22Rv1 (cell line): Measurements from ENCODE around the gene CYP4F11.
"Not testable (repeated sequence)": the region's sequence is repeated elsewhere in the genome, so short reads cannot be mapped to it uniquely, and the experiment has no call there.

Experiments
- H3K27ac ChIP-seq: fragments of 450-650 bp; 2 replicates; pipeline ENCODE4 v1.5.1; 2017
- ZFX ChIP-seq: fragments of 450-650 bp; IDR thresholded peaks from 2 replicates; pipeline ENCODE4 v1.6.1; 2017; ENCODE audit warnings: antibody characterized with exemption, borderline replicate concordance
- TF ChIP-seq, protein P1 (sequence below): fragments of 450-650 bp; IDR thresholded peaks from 2 replicates; pipeline ENCODE4 v1.5.1; 2017; ENCODE audit warnings: mild to moderate bottlenecking

The CYP4F11 gene

DNA sequence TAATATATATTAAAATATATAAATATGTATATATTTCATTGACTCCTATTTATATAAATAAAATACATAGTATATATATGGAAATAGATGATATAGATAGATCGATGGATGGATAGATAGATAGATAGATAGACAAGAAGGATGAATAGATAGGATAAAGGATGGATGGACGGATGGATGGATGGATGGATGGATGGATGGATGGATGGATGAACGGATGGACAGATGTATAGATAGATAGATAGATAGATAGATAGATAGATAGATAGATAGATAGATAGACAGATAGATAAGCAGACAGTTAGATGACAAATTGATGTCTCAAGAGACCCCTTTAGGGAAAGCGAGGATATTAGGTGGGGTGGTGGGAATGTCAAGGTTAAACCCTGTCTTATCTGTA is 15.1 kb downstream of the CYP4F11 start:
- TF ChIP-seq, protein P1, sequence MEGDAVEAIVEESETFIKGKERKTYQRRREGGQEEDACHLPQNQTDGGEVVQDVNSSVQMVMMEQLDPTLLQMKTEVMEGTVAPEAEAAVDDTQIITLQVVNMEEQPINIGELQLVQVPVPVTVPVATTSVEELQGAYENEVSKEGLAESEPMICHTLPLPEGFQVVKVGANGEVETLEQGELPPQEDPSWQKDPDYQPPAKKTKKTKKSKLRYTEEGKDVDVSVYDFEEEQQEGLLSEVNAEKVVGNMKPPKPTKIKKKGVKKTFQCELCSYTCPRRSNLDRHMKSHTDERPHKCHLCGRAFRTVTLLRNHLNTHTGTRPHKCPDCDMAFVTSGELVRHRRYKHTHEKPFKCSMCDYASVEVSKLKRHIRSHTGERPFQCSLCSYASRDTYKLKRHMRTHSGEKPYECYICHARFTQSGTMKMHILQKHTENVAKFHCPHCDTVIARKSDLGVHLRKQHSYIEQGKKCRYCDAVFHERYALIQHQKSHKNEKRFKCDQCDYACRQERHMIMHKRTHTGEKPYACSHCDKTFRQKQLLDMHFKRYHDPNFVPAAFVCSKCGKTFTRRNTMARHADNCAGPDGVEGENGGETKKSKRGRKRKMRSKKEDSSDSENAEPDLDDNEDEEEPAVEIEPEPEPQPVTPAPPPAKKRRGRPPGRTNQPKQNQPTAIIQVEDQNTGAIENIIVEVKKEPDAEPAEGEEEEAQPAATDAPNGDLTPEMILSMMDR: no peak
- no peak for TF ChIP-seq ZFX
- H3K27ac ChIP-seq: no peak overlapping the region

DNA sequence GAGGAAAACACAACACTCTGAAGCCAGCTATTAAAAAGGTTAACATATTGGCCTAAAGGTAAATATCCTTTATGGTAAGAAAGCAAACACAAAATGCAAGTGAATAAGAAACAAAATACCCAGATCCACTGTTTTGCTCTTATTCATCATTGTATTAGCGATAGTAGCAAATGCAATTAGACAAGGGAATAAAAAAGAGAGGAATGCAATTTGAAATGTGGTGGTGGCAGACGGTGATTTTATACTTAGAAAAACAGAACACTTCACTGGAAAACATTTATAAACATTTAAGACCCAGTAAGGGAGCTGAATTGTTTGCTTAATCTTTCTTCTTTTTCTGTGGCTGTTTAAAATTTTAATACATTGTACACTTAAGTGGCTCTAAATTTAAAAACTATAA is 19.2 kb downstream of the CYP4F11 start:
- H3K27ac ChIP-seq: no peak overlapping the region
- TF ChIP-seq ZFX: no peak
- TF ChIP-seq, protein P1: no peak

GRCh38 chr19:15913830-15914229 is 20.5 kb downstream of the CYP4F11 start:
- no peak overlapping the region for H3K27ac ChIP-seq
- TF ChIP-seq, protein P1: no peak
- no peak for TF ChIP-seq ZFX

GRCh38 chr19:15913384-15913783 is 20.9 kb downstream of the CYP4F11 start:
- TF ChIP-seq ZFX: no peak
- TF ChIP-seq, protein P1: no peak
- H3K27ac ChIP-seq: no peak overlapping the region

DNA sequence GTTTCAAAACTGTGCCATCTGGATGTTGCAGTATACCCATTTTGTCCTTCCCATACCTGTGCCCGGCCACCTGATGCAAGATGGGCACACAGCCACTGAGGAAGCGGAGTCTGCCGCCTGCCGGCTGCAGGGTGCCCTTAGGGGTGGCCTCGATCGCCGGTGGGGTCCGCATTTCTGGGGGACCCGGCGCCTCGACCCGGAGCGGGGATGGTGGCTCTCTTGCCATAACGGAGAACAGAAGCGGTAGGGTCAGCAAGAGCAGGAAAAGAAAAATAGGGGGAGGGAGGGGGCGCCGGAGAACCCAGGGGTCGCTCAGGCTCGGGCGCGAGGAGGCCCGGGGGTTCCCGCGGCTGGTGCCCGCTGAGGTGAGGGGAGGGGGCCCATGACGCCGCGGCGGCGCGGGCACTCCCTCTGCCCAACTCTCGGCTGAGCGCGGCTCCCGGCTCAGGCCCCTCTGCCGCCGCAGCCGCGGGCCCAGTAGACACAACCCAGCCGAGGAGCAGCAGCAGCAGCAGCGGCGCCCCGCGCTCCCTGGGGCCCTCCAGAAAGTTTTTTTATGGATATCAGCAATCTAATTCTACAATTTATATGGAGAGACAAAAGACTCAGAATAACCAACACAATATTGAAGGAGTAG is 22.6 kb downstream of the CYP4F11 start:
- H3K27ac ChIP-seq: no peak overlapping the region
- TF ChIP-seq, protein P1: no peak

- no peak overlapping the region for H3K27ac ChIP-seq
- TF ChIP-seq, protein P1: no peak
- no peak for TF ChIP-seq ZFX
Observed at GRCh38 chr19:15905026-15905425, 29.3 kb downstream of the CYP4F11 start.

- not testable (repeated sequence) for H3K27ac ChIP-seq
Observed at GRCh38 chr19:15902898-15903297, 31.4 kb downstream of the CYP4F11 start.

- TF ChIP-seq, protein P1: no peak
- TF ChIP-seq ZFX: no peak
- H3K27ac ChIP-seq: no peak overlapping the region
Observed at GRCh38 chr19:15902254-15902653, 32.1 kb downstream of the CYP4F11 start.
